ENCODE data around the gene ASB9. TPM values are rescaled to one million over a fixed set of nuclear protein-coding genes. Genes with fewer than 3 reads are reported as not detected.

ASB9 gene
- total and polyA plus RNA-seq, 4 donors, result 2.1 to 7.5 (median 3.1) TPM

- Histone ChIP-seq H3K9me3 (ENCODE audit: control insufficient read depth in 4 of 4, insufficient read depth in 3 of 4, low read length in 3 of 4) (no peaks in the 10 kb centered on the region), H3K4me3 (no peak overlapping the region), H3K4me1 (ENCODE audit: control insufficient read depth in 5 of 5, insufficient read depth in 5 of 5, low read length in 5 of 5) (no peaks in the 10 kb centered on the region), H3K27me3 (ENCODE audit: control insufficient read depth in 3 of 3, insufficient read depth in 3 of 3, low read length in 2 of 3) (peaks cover 0 to 35% (median 27%) of the 10 kb centered on the region in 3 donors), H3K27ac (ENCODE audit: low read depth in 1 of 2, low read length in 1 of 2) (no peak overlapping the region), H3K36me3 (ENCODE audit: control insufficient read depth in 4 of 4, insufficient read depth in 4 of 4, low read length in 4 of 4) (no peaks in the 10 kb centered on the region), H3K9ac (ENCODE audit: insufficient read depth in 1 of 2, low read length in 2 of 2) (no peak overlapping the region)
- 59 to 87% methylated on average over 3 of the region's 3 CpGs for WGBS, 2 donors
- TF ChIP-seq CTCF (IDR thresholded peaks at IDR 0.05; ENCODE audit: control extremely low read depth, extremely low read depth), result no peak
- ATAC-seq (ENCODE audit: insufficient read depth, low FRiP score) (no peak), DNase-seq (no peak)
These were observed 28.6 kb downstream of the ASB9 start for GRCh38 chrX:15241301-15241700.

GRCh38 chrX:15240414-15240813 lies 29.5 kb downstream of the ASB9 start:
- 90 to 100% methylated on average over 5 of the region's 5 CpGs for whole genome bisulfite sequencing, 2 donors
- DNase-seq (no peak), ATAC-seq (ENCODE audit: insufficient read depth, low FRiP score) (no peak)
- Histone ChIP-seq H3K9me3 (ENCODE audit: control insufficient read depth in 4 of 4, insufficient read depth in 3 of 4, low read length in 3 of 4) (no peaks in the 10 kb centered on the region), H3K4me1 (ENCODE audit: control insufficient read depth in 5 of 5, insufficient read depth in 5 of 5, low read length in 5 of 5) (no peaks in the 10 kb centered on the region), H3K4me3 (no peak overlapping the region), H3K36me3 (ENCODE audit: control insufficient read depth in 4 of 4, insufficient read depth in 4 of 4, low read length in 4 of 4) (no peaks in the 10 kb centered on the region), H3K9ac (ENCODE audit: insufficient read depth in 1 of 2, low read length in 2 of 2) (no peak overlapping the region), H3K27me3 (ENCODE audit: control insufficient read depth in 3 of 3, insufficient read depth in 3 of 3, low read length in 2 of 3) (peaks cover 0 to 35% (median 27%) of the 10 kb centered on the region in 3 donors), H3K27ac (ENCODE audit: low read depth in 1 of 2, low read length in 1 of 2) (no peak overlapping the region)
- TF ChIP-seq CTCF (IDR thresholded peaks at IDR 0.05; ENCODE audit: control extremely low read depth, extremely low read depth), result no peak

- Histone ChIP-seq H3K36me3 (ENCODE audit: control insufficient read depth in 4 of 4, insufficient read depth in 4 of 4, low read length in 4 of 4) (no peaks in the 10 kb centered on the region), H3K9me3 (ENCODE audit: control insufficient read depth in 4 of 4, insufficient read depth in 3 of 4, low read length in 3 of 4) (peaks cover 0 to 2% (median 0%) of the 10 kb centered on the region in 4 donors), H3K4me1 (ENCODE audit: control insufficient read depth in 5 of 5, insufficient read depth in 5 of 5, low read length in 5 of 5) (no peaks in the 10 kb centered on the region), H3K27ac (ENCODE audit: low read depth in 1 of 2, low read length in 1 of 2) (no peak overlapping the region), H3K4me3 (no peak overlapping the region), H3K27me3 (ENCODE audit: control insufficient read depth in 3 of 3, insufficient read depth in 3 of 3, low read length in 2 of 3) (peaks cover 0 to 38% (median 14%) of the 10 kb centered on the region in 3 donors), H3K9ac (ENCODE audit: insufficient read depth in 1 of 2, low read length in 2 of 2) (no peak overlapping the region)
- 90 to 96% methylated on average over 3 of the region's 3 CpGs for WGBS, 2 donors
- ATAC-seq (ENCODE audit: insufficient read depth, low FRiP score) (no peak), DNase-seq (no peak)
- TF ChIP-seq CTCF (IDR thresholded peaks at IDR 0.05; ENCODE audit: control extremely low read depth, extremely low read depth), result no peak
These were observed 33.7 kb downstream of the ASB9 start for GRCh38 chrX:15236146-15236545.

GRCh38 chrX:15235001-15235400 lies 34.9 kb downstream of the ASB9 start:
- H3K27ac ChIP-seq (ENCODE audit: low read depth in 1 of 2, low read length in 1 of 2), result no peak overlapping the region
- DNase-seq (no peak), ATAC-seq (ENCODE audit: insufficient read depth, low FRiP score) (no peak)

More at GRCh38 chrX:15235001-15235400, 34.9 kb downstream of the ASB9 start:
- Histone ChIP-seq H3K4me1 (ENCODE audit: control insufficient read depth in 5 of 5, insufficient read depth in 5 of 5, low read length in 5 of 5) (no peaks in the 10 kb centered on the region), H3K36me3 (ENCODE audit: control insufficient read depth in 4 of 4, insufficient read depth in 4 of 4, low read length in 4 of 4) (no peaks in the 10 kb centered on the region), H3K9ac (ENCODE audit: insufficient read depth in 1 of 2, low read length in 2 of 2) (no peak overlapping the region), H3K4me3 (no peak overlapping the region), H3K27me3 (ENCODE audit: control insufficient read depth in 3 of 3, insufficient read depth in 3 of 3, low read length in 2 of 3) (peaks cover 0 to 42% (median 16%) of the 10 kb centered on the region in 3 donors), H3K9me3 (ENCODE audit: control insufficient read depth in 4 of 4, insufficient read depth in 3 of 4, low read length in 3 of 4) (peaks cover 0 to 2% (median 0%) of the 10 kb centered on the region in 4 donors)
- WGBS, 2 donors, result 49 to 81% methylated on average over 1 of the region's 1 CpG
- no peak for TF ChIP-seq CTCF (IDR thresholded peaks at IDR 0.05; ENCODE audit: control extremely low read depth, extremely low read depth)
